ENCODE data around the gene ACO2.

The ACO2 gene

GRCh38 chr22:41561335-41561734 lies 92.4 kb downstream of the ACO2 start:
- peaks cover 69% of the 10 kb centered on the region for H3K4me1 Mint-ChIP-seq
- H3K36me3 Mint-ChIP-seq (ENCODE audit: low read depth) = no peaks in the 10 kb centered on the region
- H3K27ac Mint-ChIP-seq = no peak overlapping the region
- TF ChIP-seq, protein P1, sequence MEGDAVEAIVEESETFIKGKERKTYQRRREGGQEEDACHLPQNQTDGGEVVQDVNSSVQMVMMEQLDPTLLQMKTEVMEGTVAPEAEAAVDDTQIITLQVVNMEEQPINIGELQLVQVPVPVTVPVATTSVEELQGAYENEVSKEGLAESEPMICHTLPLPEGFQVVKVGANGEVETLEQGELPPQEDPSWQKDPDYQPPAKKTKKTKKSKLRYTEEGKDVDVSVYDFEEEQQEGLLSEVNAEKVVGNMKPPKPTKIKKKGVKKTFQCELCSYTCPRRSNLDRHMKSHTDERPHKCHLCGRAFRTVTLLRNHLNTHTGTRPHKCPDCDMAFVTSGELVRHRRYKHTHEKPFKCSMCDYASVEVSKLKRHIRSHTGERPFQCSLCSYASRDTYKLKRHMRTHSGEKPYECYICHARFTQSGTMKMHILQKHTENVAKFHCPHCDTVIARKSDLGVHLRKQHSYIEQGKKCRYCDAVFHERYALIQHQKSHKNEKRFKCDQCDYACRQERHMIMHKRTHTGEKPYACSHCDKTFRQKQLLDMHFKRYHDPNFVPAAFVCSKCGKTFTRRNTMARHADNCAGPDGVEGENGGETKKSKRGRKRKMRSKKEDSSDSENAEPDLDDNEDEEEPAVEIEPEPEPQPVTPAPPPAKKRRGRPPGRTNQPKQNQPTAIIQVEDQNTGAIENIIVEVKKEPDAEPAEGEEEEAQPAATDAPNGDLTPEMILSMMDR (IDR thresholded peaks at IDR 0.05) = no peak
- H3K9me3 Mint-ChIP-seq = no peaks in the 10 kb centered on the region
- peak overlapping the region; percentile 74 for H3K4me3 Mint-ChIP-seq
- H3K27me3 Mint-ChIP-seq (ENCODE audit: low read depth, poor library complexity) = peaks cover 12% of the 10 kb centered on the region
- peak; percentile 37 for DNase-seq

GRCh38 chr22:41561788-41562187 lies 92.9 kb downstream of the ACO2 start:
- no peaks in the 10 kb centered on the region for H3K36me3 Mint-ChIP-seq (ENCODE audit: low read depth)
- no peak for DNase-seq
- H3K9me3 Mint-ChIP-seq = no peaks in the 10 kb centered on the region
- TF ChIP-seq, protein P1 (IDR thresholded peaks at IDR 0.05) = no peak
- peaks cover 12% of the 10 kb centered on the region for H3K27me3 Mint-ChIP-seq (ENCODE audit: low read depth, poor library complexity)
- no peak overlapping the region for H3K27ac Mint-ChIP-seq
- no peak overlapping the region for H3K4me3 Mint-ChIP-seq
- H3K4me1 Mint-ChIP-seq = peaks cover 65% of the 10 kb centered on the region

GRCh38 chr22:41562461-41562860 lies 93.5 kb downstream of the ACO2 start:
- TF ChIP-seq, protein P1 (IDR thresholded peaks at IDR 0.05) = no peak
- peaks cover 12% of the 10 kb centered on the region for H3K27me3 Mint-ChIP-seq (ENCODE audit: low read depth, poor library complexity)
- no peak for DNase-seq
- peak overlapping the region; percentile 39 for H3K4me3 Mint-ChIP-seq
- H3K36me3 Mint-ChIP-seq (ENCODE audit: low read depth) = no peaks in the 10 kb centered on the region
- H3K4me1 Mint-ChIP-seq = peaks cover 58% of the 10 kb centered on the region
- no peaks in the 10 kb centered on the region for H3K9me3 Mint-ChIP-seq
- H3K27ac Mint-ChIP-seq = no peak overlapping the region

DNA sequence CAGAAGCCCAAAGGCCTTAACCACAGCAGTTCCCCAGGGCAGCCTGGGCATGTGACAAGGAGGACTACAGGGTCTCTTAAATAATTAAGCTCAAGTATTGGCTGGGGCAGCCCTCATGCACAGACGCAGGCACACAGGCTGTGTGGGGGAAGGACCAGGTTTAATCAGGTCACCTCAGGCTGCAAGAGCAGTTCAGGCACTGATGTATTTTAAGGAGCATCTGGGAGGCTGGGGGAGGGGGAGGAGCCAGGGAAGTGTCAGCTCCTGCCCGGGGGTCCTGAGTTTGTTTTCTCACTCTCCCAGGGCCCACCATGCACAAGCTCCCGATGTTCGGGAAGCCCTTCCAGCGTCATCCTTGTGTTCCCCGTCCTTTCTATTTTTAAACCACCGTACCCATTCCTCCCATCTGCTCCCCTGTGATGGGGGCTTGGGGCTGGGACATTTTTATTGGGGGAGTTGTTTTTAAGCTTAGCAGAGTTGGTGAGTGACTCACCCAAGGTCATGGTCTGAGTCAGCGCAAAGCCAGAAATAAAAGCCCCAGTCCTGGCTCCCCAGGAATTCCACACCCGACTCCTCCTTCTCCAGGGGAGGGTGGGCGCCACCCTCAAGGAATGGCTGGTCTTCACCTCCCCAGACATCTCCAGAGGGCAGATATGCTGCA lies 94.3 kb downstream of the ACO2 start:
- TF ChIP-seq, protein P1 (IDR thresholded peaks at IDR 0.05) = no peak
- no peak for DNase-seq
- no peak overlapping the region for H3K27ac Mint-ChIP-seq
- H3K9me3 Mint-ChIP-seq = no peaks in the 10 kb centered on the region
- no peak overlapping the region for H3K4me3 Mint-ChIP-seq
- H3K27me3 Mint-ChIP-seq (ENCODE audit: low read depth, poor library complexity) = peaks cover 12% of the 10 kb centered on the region
- H3K36me3 Mint-ChIP-seq (ENCODE audit: low read depth) = no peaks in the 10 kb centered on the region
- H3K4me1 Mint-ChIP-seq = peaks cover 51% of the 10 kb centered on the region

GRCh38 chr22:41564563-41564962 lies 95.6 kb downstream of the ACO2 start:
- H3K4me1 Mint-ChIP-seq = peaks cover 51% of the 10 kb centered on the region
- H3K36me3 Mint-ChIP-seq (ENCODE audit: low read depth) = no peaks in the 10 kb centered on the region

More at GRCh38 chr22:41564563-41564962, 95.6 kb downstream of the ACO2 start:
- no peak for DNase-seq
- no peak overlapping the region for H3K27ac Mint-ChIP-seq
- H3K27me3 Mint-ChIP-seq (ENCODE audit: low read depth, poor library complexity) = peaks cover 20% of the 10 kb centered on the region
- H3K4me3 Mint-ChIP-seq = no peak overlapping the region
- H3K9me3 Mint-ChIP-seq = no peaks in the 10 kb centered on the region
- TF ChIP-seq, protein P1 (IDR thresholded peaks at IDR 0.05) = no peak
